SIG-M5 (cell line): ENCODE results near the gene IGF2BP1.
"Not testable (repeated sequence)": the region's sequence is repeated elsewhere in the genome, so short reads cannot be mapped to it uniquely, and the experiment has no call there.

Experiments
- DNase-seq: peaks from one replicate; lab custom pipeline; 2025; lab: John Stamatoyannopoulos, UW

The IGF2BP1 gene

DNA sequence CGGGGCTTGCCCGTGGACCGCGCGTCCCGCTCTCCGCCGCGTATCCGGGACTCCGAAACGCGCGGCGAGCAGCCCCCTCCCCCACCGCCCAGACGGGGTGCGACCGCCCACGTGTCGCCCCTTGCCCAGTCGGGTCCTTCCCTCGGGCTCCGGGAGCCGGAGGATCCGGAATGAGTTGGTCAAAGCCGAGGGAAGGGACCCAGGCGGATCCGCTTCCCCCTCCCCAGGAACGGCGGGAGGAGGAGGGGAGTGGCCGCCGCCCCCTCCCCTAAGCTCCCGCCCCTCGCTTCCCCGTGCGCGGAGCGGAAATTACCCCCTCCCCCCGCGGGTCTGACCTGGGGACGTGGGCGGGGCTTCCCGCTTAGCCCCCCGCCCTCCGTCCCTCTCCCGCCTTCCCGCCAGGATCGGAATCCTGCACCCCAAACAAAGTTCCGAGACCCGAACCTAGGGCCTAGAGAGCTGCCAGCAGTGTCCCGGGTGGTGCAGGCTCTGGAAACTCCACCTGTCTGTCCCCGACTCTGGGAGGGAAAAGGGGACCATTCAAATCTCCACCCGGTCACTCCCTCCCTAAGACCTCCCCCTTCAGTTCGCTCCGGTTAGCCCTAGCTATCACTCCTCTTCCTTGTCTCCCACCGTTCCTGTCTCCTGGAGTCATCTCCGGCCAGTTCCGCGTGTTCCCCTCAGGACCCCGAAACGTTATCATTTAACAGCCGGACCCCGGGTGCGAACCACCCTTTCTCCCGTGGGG is 1.0 kb upstream of the IGF2BP1 start:
- no peak for DNase-seq

DNA sequence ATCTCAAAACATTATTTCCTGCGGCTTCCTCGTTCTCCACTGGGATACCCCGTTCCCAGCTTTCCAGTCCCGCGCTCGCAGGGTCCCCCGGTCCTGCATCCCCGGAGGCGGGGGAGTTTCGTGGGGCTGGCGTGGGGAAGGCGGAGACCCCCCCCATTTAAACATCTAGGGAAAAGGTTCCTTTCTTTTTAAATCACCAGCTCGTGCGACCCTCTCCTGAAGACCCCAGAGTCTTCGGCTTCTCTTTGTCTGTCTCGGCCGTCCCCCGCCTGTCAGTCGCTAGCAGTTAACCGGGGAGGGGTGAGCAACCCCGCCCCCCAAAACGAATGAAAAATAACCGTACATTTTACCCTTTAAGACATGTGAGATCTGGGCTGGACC is 473 bp upstream of the IGF2BP1 start:
- DNase-seq, result no peak

DNA sequence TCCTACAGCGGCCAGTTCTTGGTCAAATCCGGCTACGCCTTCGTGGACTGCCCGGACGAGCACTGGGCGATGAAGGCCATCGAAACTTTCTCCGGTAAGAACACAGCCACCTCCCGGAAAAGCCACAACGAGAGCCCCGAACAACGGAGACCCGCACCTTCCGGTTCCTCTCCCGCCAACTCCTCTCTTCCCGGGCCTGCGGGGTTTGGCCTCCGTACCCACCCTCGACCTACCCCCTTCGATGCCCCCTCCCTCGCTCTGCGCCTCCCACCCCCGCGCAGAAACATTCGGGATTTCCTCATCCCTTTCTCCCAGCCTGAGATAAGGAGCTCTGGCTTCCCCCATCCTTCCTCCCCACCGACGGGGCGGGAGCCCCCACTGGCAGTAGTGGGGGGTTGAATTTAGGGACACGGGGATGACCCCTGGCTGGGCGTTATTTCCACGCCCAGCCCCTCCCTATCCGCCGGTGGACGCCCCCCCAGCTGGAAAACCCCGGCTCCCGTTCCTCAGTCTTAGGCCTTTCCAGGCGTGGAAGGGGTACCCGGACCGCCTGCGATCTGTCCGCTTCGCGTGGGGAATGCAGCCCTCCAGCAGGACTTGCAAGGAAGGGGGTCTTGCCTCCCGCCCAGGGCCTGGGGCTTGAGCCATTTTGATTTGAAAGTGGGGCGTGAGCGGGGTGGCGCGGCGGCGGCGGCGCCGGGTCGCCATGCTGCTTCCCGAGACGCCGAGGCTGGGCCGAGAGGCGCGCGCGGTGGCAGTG is 822 bp downstream of the IGF2BP1 start:
- no peak for DNase-seq

DNA sequence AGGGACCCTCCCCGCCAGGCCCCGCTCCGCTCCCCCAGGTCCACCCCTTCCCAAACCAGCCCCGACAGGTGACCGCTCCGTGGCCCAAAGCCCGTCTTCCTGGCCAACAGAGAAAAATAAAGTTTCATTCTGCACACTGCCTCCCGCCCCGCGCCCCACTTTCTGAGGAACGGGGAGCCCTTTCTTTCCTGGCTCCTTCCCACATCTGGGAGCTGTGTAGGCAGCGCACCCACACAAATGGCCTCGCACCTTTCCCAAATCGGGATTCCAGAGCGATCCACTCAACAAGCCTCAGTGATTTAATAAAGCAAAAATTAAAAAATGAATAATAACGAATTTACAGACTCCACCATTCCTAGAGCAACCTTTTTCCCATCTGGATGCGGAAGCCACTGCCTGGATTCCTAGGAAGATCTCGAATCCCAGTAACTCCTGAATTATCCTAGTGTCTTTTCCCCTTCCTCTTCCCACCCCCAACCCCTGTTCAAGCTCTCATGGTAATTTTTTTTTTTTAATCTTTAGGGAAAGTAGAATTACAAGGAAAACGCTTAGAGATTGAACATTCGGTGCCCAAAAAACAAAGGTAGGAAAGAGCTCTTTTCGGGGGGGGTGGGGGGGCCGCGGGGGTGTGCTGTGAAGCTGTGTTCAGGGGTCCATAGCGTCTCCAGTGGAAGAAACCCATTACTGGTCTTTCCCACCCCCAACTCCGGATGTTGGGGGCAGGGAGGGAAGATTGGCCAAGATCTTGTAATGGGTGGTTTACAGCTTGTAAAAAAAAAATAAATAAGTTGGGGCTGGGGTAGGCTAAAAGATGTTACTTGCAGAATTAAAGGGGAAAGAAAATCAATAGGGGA is 1.6 kb downstream of the IGF2BP1 start:
- no peak for DNase-seq

DNA sequence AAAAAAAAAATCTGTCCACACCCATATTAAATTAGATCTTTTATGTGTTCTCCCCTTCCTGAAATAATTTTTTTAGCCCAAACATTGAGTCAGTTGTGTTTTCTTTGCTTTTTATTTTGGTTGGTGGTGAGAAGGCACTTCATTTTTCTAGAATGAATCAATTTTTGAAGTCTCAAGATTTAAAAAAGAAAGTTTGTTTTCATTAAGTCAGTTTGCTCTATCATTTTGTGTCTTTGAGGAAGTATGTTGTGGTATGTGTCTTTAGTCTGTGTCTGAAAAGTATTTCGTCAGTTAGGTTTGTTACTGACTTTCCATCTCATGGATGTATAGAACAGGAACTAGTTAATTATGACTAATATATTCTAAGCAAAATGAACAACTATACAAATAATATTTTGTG is 3.8 kb downstream of the IGF2BP1 start:
- peak; percentile 71 for DNase-seq

DNA sequence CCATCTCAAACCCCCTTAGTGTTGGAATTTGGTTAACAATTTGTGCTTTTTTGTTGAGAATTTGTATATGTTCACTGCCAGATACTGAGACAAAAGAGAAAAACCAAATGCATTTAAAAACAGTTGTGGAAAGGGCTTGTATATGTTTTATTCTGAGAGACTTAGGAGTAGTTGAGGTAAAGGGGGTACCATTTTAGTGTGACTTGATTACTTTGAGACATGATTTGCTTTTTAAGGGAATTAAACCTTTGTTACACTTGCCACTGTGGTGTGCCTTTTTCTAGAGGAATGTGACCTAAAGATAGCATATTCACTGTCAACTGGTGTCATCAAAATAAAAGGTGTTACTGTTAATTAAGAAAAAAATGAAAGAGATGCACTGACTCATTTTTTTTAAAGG is 4.5 kb downstream of the IGF2BP1 start:
- no peak for DNase-seq

DNA sequence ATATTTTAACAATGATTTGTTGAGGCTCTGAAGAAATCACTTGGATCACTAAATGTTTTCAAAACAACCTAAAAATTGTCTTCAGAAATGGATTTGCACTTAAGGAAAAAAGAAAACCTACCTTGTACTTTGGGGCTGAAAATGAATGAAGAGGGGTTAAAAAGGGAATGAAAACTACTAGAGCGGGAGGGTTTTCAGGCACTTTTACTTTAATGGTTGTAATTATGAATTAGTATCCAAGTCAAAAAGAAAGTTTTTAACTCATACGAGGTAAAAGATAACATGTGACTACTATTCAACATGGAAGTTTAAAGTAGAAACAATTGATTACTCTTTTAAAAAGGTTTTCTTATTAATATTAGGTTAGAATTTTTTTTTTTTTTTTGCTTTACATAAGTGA is 5.1 kb downstream of the IGF2BP1 start:
- DNase-seq, result no peak

DNA sequence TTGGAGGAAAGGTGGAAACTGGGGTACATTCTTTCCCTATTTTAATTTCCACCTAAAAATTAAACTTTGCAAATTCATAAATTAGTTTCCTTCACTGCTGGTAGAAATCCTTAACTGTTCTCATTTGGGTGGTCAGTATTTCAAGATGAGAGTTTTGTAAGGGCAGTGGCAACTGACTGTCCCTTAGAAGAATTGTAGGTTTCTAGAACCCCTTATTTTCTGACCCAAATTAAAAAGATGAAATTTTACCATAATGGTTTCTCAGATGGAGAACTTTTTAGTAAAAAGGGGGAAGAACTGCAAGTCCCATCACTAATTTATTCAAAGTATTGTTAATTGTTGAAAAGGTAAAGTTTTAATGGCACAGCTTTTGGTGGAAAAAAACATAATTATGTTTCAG is 5.6 kb downstream of the IGF2BP1 start:
- no peak for DNase-seq

DNA sequence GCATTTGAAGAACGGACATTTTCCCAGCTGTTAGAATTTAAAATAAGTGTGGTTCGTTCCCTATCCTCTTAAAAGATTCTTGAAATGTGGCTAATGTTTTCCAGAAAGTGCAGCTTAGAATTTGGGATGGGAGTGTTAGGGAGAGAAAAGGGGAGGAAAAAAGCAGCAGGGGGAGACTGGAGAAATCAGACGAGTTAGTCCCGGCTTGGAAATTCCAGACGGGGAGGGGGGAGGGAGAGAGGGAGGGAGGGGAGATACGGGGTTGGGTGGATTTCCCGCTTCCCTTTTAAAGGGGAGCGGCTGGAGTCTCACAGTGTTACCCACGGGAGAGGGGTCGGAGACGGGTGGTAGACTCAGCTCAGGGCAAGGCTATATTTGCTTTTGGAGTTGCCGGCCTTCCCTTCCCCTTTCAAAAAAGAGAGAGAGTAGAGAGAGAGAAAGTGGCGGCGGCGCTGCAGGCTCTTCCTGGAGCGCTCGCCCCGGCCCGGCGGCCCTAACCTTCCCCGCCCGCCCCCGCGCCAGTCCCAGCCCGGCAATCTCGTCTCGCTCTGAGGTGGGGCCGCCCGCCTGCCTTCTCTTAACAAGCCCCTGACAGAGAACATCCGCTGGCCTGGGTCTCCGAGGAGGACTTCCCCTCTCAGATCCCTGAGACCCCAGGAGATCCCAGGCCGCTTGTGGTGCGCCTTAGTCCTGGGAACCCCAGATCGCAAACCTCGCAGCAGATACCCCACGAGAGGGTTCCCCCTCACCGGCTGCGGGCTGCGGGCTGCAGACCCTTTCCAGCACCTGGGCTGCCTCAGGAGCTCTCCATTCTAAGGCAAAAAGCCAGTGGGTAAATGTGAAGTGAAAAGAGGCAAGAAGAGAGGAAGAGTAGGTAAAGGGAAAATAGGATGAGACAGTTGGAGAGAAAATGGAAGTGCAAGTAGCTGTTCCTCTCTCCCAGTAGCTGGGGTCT is 6.6 kb downstream of the IGF2BP1 start:
- DNase-seq, result no peak

DNA sequence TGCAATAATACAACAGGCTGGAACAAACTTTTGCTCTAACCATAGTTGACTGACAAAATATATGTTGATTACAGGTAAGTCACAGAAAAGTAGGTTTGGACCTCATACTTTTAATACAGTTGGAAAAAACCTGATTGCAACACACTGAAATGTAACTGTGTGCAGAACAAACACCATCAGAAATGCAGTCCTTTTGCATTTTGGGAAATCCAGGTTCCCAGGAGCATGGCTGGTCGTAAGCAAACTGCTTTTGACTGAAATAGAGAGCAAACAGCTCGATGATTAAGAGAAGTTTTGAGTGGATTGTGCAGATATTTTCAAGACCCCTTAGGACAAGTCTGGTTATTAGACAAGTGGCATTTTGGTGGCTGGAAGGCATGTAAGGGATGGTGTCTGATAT is 8.0 kb downstream of the IGF2BP1 start:
- DNase-seq, result no peak

DNA sequence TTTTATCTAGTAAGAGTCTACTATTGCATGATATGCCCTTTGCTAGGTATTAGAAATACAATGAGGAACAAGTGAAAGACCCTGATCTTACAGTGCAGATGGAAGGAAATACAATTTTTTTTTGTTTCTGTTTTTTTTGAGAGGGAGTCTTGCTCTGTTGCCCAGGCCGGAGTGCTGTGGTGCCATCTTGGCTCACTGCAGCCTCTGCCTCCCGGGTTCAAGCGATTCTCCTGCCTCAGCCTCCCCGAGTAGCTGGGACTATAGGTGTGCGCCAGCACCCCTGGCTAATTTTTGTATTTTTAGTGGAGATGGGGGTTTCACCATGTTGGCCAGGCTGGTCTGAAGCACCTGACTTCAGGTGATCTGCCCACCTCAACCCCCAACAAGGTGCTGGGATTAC is 11.7 kb downstream of the IGF2BP1 start:
- DNase-seq, result not testable (repeated sequence)

DNA sequence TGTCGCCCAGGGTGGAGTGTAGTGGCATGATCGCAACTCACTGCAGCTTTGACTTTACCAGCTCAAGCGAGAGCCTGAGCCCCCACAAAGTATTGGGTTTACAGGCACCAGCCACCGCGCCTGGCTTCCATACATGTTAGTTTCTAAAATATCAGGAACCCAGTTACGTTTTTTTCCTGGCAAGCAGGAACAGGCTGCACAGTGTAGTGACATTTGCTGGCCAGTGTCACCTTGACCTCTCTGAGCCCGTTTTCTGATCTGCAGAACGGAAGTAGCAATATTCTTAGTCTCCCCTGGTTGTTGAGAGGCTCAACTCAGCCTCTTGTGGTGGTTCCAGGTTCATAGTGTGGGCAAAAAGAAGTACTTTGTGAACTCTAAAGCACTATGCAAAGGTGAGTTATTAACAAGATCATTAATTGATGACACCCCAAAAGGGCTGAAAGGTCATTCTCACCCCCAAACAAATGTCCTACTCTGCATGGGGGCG is 15.6 kb downstream of the IGF2BP1 start:
- no peak for DNase-seq

DNA sequence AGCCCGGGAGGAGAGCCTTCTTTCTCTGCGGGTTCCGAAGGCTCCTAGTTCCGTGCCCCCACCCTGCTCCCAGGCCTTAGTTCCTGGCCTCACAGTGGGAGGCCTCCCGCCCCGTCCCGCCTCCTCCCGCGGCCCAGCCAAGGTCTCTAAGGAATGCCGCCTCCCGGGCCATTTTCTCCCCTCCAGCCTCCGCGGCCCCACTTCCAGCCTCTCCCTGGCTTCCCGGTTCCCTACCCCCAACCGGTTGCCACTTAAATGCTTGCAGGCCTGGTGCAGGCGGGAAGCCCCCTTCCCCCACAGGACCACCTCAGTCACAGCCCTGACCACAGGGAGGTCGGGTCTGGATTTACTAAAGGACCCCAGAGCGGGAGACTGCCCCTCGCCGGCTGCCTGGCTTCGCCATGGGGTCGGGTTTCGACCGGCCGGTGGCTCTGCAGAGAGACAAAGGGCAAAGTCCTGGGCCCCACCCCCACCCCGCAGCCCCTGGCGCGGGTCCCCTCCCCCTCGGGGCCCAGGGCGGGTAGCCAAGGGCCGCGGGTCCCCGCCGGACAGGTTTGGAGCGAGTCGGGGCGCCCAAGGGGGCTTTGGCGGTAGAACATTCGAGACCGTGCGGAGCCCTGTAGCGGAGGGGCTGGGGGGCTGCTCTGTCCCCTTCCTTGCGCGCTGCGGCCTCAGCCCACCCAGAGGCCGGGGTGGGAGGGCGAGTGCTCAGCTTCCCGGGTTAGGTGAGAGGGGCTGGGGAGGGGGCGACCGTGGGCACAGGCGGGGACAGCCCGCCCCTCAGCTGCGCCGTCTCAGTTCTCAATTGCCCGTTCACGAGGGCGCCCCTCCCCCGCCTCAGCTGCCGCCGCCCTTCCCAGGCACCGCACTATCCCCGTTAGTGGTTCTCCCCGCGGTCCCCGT is 16.4 kb downstream of the IGF2BP1 start:
- no peak for DNase-seq

DNA sequence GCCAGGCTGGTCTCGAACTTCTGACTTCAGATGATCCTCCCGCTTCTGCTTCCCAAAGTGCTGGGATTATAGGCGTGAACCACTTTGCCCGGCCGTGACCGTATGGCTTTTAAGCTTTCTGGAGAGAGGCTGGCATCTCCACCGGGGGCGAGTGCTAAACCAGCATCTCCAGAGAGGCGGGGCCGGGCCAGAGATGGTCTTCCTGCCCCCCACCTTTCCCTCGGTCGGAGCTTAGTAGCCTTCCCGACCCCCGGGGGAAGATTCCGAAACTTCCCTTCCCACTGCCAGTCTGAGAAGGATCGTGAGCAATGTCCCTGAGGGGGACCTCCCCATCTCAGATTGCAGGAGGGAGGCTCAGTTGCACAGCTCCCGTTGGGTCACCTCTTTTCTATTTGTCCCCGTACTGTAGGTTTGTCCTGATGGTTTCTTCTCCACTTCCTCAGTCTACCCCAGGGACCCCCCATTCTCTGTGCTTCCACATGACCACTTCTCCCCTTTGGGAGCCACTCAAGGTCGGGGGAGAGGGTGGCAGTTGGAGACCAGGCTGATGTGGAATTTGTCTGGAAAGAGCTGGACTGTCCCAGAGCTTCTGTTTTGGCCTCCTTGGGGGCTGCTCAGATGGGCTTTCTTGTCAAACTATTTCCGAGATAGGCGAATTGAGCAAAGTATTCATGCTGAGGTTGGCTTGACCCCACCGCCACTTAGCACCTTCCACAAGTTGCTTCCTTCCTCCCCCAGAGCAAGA is 18.2 kb downstream of the IGF2BP1 start:
- no peak for DNase-seq

DNA sequence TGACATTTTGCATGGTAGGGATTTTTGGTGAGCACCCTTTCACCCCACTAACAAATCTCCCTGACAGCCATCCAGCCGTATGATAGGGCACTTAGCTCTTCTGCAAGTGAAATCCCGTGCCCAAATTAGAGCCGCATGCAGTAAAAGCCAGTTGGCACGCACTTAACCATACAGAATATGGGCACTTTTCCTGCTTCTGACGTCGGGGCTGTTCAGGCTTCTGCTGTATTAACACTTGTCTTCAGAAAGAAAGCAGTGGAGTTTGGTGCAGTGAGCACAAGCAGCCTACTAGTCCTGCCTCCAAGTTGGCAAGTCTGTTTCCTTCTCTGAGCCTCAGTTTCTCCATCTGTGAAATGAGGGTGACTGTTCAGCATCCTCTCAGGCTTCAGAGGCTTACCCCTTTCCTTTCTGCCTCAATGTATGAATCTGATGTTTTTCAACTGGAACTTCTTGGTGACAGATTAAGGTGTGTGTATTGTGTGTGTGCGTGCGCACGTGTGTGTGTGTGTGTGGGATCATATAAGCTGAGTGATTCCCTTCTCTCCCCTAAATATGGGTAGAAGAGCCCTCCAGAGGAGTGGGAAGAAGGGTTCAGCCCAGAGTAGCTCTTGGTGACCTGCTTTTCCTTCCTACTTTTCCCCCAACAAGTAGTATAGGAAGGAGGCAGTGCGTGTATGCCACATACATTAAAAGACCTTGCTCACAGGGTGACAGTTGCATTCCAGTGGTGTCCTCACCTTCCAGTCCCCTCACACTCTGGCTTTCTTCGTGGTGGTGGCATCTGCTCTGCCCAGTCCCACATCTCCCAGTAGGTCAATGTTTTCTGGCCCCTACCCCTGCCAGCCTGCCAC is 19.0 kb downstream of the IGF2BP1 start:
- DNase-seq, result no peak

DNA sequence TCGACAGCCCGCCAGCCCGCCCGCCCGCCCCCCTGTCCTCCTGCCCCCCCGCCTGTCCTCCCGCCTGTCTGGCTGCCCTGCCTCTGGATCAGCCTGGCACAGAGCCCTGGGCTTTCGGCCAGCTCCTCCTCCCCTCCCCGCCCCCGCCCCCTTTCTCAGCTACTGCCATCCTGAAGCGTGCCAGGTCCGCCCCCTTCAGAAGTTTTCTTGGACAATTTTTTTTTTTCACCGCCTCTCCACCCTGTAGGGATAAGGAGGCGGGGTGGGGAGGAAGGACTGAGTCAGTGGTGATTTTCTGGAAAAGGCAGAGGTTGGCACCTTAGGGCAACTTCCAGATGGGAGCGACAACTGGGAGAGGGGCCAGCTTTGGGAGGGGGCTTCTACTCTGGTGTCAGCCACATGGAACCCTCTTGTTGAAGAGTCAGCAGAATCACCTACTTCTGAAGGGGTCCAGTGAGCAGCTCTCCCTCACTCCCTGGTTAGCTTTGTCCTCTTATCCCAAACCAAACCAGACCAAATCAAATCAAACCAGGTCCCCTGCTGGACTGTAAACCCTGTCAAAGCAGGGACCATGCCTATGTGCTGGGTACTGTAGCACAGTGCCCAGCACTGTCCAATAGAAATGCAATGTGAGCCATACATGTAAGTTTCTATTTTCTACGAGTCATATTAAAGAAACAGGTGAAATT is 19.7 kb downstream of the IGF2BP1 start:
- no peak for DNase-seq

DNA sequence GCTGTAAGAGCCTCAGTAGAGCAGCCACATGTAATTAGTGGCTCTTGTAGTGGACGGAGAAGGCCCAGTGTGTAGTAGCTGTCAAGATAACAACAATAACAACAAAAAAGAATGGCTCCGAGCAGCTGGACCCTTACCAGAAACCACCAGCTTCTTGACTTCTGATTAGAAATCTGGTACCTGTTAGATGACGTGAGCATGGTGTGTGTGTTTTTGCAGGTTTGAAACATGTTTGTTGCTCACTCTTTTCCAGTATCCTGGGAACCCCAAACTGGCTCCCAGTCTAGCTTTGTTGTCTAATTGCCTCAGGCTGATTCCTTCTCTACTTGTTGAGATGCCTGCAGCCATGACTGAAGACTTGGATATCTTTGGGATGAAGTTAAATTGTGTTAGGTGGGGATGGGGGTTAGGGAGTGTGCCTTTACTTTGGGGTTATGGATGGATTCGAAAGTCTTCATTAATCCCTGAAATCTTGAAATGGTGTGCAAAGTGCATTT is 21.0 kb downstream of the IGF2BP1 start:
- no peak for DNase-seq

DNA sequence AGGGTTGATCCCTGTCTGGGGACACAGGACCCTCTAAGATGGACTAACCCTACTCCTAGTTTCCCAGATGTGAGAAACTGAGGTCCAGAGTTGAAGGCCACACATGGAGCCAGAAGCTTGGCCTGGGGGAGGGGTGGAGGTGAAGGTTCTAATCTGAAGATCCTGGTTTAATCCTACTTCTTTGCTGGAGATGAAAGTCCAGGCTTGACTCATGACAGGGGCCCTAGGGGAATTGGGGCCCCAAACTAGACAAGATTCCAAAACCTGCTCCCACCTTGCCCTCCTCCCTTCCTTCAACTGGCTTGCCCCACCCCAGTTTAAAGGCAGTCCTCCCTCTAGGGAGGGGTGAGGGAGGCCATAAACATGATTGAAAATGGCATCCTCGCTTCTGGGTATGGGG is 21.6 kb downstream of the IGF2BP1 start:
- no peak for DNase-seq
